GM23338 (cell line): Measurements from ENCODE around the gene G3BP1. TPM values are rescaled to one million over a fixed set of nuclear protein-coding genes. Genes with fewer than 3 reads are reported as not detected.

Experiments
- ATAC-seq: fragments of 200-7000 bp; cut with Tn5 transposase; 3 replicates; pipeline ENCODE4 v1.9.1; 2020
- DNase-seq: peaks from one replicate; pipeline ENCODE4 v3.0.0-alpha.2; 2015; ENCODE audit warnings: low spot score
- H2AFZ ChIP-seq: fragments of 200-600 bp; sonication (generic); 2 replicates; pipeline ENCODE4 v1.8.0; 2016; ENCODE audit warnings: antibody characterized with exemption, mild to moderate bottlenecking, moderate library complexity
- H3F3A ChIP-seq: fragments of 200-600 bp; sonication (generic); replicated peaks from 2 replicates; pipeline ENCODE4 v1.8.0; 2017; ENCODE audit warnings: antibody characterized with exemption, mixed run types, low read depth
- H3K27ac ChIP-seq: fragments of 200-600 bp; sonication (generic); 2 replicates; pipeline ENCODE4 v1.6.1; 2016; ENCODE audit warnings: low read depth
- H3K27me3 ChIP-seq: fragments of 200-600 bp; sonication (generic); 2 replicates; pipeline ENCODE4 v1.8.0; 2016; ENCODE audit warnings: mild to moderate bottlenecking, mixed run types, moderate library complexity; ENCODE audit not compliant: insufficient read depth
- H3K36me3 ChIP-seq: fragments of 200-600 bp; sonication (generic); 2 replicates; pipeline ENCODE4 v1.8.0; 2016; ENCODE audit warnings: mild to moderate bottlenecking; ENCODE audit not compliant: insufficient read depth
- H3K4me1 ChIP-seq: fragments of 200-600 bp; sonication (generic); 2 replicates; pipeline ENCODE4 v1.8.0; 2016; ENCODE audit warnings: mild to moderate bottlenecking, moderate library complexity; ENCODE audit not compliant: insufficient read depth
- H3K4me2 ChIP-seq: fragments of 200-600 bp; sonication (generic); 2 replicates; pipeline ENCODE4 v1.7.1; 2017; ENCODE audit warnings: mixed run types
- H3K4me3 ChIP-seq: fragments of 200-600 bp; sonication (generic); 2 replicates; pipeline ENCODE4 v1.6.1; 2016; ENCODE audit warnings: mixed run types
- H3K79me2 ChIP-seq: fragments of 200-600 bp; sonication (generic); replicated peaks from 2 replicates; pipeline ENCODE4 v1.8.0; 2017; ENCODE audit warnings: mild to moderate bottlenecking; ENCODE audit not compliant: insufficient read depth
- H3K9me2 ChIP-seq: fragments of 200-600 bp; sonication (generic); 2 replicates; pipeline ENCODE4 v1.8.0; 2017; ENCODE audit not compliant: insufficient read depth
- H4K20me1 ChIP-seq: fragments of 200-600 bp; sonication (generic); replicated peaks from 2 replicates; pipeline ENCODE4 v1.8.0; 2017; ENCODE audit warnings: mild to moderate bottlenecking; ENCODE audit not compliant: insufficient read depth
- H3K27ac Mint-ChIP-seq: 2 replicates; pipeline ENCODE4 v1.8.0; 2020; ENCODE audit warnings: inconsistent platforms, mild to moderate bottlenecking, moderate library complexity, mixed read lengths
- H3K27me3 Mint-ChIP-seq: 3 replicates; pipeline ENCODE4 v1.8.0; 2022; ENCODE audit warnings: low read depth, mild to moderate bottlenecking, moderate library complexity, mixed read lengths, inconsistent platforms; ENCODE audit not compliant: insufficient read depth, poor library complexity
- H3K36me3 Mint-ChIP-seq: 3 replicates; pipeline ENCODE4 v1.8.0; 2021; ENCODE audit warnings: low read depth, mild to moderate bottlenecking, inconsistent platforms, moderate library complexity, mixed read lengths
- H3K4me1 Mint-ChIP-seq: 3 replicates; pipeline ENCODE4 v1.8.0; 2020; ENCODE audit warnings: mild to moderate bottlenecking, inconsistent platforms, mixed read lengths
- H3K4me3 Mint-ChIP-seq: 3 replicates; pipeline ENCODE4 v1.8.0; 2021; ENCODE audit warnings: moderate library complexity, mild to moderate bottlenecking, inconsistent platforms, mixed read lengths
- H3K9me3 Mint-ChIP-seq: 3 replicates; pipeline ENCODE4 v1.8.0; 2020; ENCODE audit warnings: moderate library complexity, mild to moderate bottlenecking, inconsistent platforms, mixed read lengths
- CREB1 ChIP-seq: fragments of 250-450 bp; sonication (Bioruptor Pico); IDR thresholded peaks from 2 replicates; pipeline ENCODE4 v1.5.0; 2020; ENCODE audit warnings: low read depth, mild to moderate bottlenecking, moderate library complexity
- CTCF ChIP-seq, 2 experiments: fragments of 200-600 bp in 1 of 2; sonication (generic) in 1 of 2; conservative IDR thresholded peaks; 2 replicates each; pipeline versions ENCODE4 v1.5.1 to v1.6.1; 2016 to 2017; ENCODE audit warnings: antibody characterized with exemption in 2 of 2, low read depth in 2 of 2, mild to moderate bottlenecking in 2 of 2, moderate library complexity in 1 of 2
- ETS1 ChIP-seq: IDR thresholded peaks from 2 replicates; pipeline ENCODE4 v1.6.1; 2016; ENCODE audit warnings: antibody characterized with exemption
- EZH2 ChIP-seq: fragments of 200-600 bp; sonication (generic); IDR thresholded peaks from one replicate; pipeline ENCODE4 v1.8.0; 2017; ENCODE audit warnings: antibody characterized with exemption, mild to moderate bottlenecking, low read depth; ENCODE audit not compliant: unreplicated experiment
- EZH2phosphoT487 ChIP-seq: fragments of 200-600 bp; sonication (generic); IDR thresholded peaks from one replicate; pipeline ENCODE4 v1.8.1; 2018; ENCODE audit warnings: antibody characterized with exemption; ENCODE audit not compliant: unreplicated experiment
- JUNB ChIP-seq: IDR thresholded peaks from one replicate; pipeline ENCODE4 v1.6.1; 2016; ENCODE audit warnings: antibody characterized with exemption; ENCODE audit not compliant: unreplicated experiment
- NANOG ChIP-seq: IDR thresholded peaks from 2 replicates; pipeline ENCODE4 v1.6.1; 2016; ENCODE audit warnings: antibody characterized with exemption, borderline replicate concordance
- POLR2AphosphoS5 ChIP-seq: IDR thresholded peaks from 2 replicates; pipeline ENCODE4 v1.6.1; 2016; ENCODE audit warnings: antibody characterized with exemption, low read depth
- REST ChIP-seq: IDR thresholded peaks from one replicate; pipeline ENCODE4 v1.6.1; 2018; ENCODE audit warnings: antibody characterized with exemption; ENCODE audit not compliant: unreplicated experiment
- STAT1 ChIP-seq: IDR thresholded peaks from one replicate; pipeline ENCODE4 v1.6.1; 2016; ENCODE audit warnings: antibody characterized with exemption; ENCODE audit not compliant: unreplicated experiment
- ZNF114 ChIP-seq: fragments of 250-450 bp; sonication (Bioruptor Pico); IDR thresholded peaks from 2 replicates; pipeline ENCODE4 v1.5.0; 2020; ENCODE audit warnings: mild to moderate bottlenecking, moderate library complexity
- ZNF462 ChIP-seq: fragments of 250-450 bp; sonication (Bioruptor Pico); IDR thresholded peaks from 2 replicates; pipeline ENCODE4 v1.5.0; 2020; ENCODE audit warnings: mild to moderate bottlenecking, moderate library complexity
- polyA plus RNA-seq: library from polyadenylated mRNA; unstranded; fragments of >200 nt; fragmentation: Nextera tagmentation; extraction: Ambion mirVana; gene quantifications from 2 replicates; pipeline ENCODE4 v1.2.1, GENCODE V29; 2016
- total RNA-seq: library from RNA; depleted of rRNA; stranded (reverse); fragments of >200 nt; shearing (Covaris generic); gene quantifications from 2 replicates; pipeline ENCODE4 v1.2.3, GENCODE V29; 2014

G3BP1 gene
- total and polyA plus RNA-seq, 2 experiments from 2014 or later, result 183 to 323 TPM

GRCh38 chr5:151786468-151786867 lies 14.7 kb downstream of the G3BP1 start (continued):
- no peak for TF ChIP-seq JUNB
- no peak for TF ChIP-seq ETS1

- Histone ChIP-seq H3K36me3 (peaks cover 41% of the 10 kb centered on the region), H4K20me1 (peaks cover 79% of the 10 kb centered on the region), H3K27ac (no peak overlapping the region), H3K9me2 (no peaks in the 10 kb centered on the region), H3F3A (no peaks in the 10 kb centered on the region; the same call in 1 of the 2 replicates), H3K79me2 (peaks cover 100% of the 10 kb centered on the region), H3K4me2 (no peak overlapping the region), H2AFZ (no peak overlapping the region), H3K4me1 (peaks cover 20% of the 10 kb centered on the region), H3K4me3 (no peak overlapping the region), H3K27me3 (no peaks in the 10 kb centered on the region)
- no peak for DNase-seq
- Mint-ChIP-seq H3K4me1 (peaks cover 18% of the 10 kb centered on the region), H3K27me3 (peaks cover 5% of the 10 kb centered on the region), H3K4me3 (no peak overlapping the region), H3K36me3 (peaks cover 65% of the 10 kb centered on the region), H3K27ac (no peak overlapping the region), H3K9me3 (no peaks in the 10 kb centered on the region)
- no peak for ATAC-seq
- no peak for TF ChIP-seq CREB1
- no peak for TF ChIP-seq JUNB
- no peak for TF ChIP-seq ZNF462
- no peak for TF ChIP-seq STAT1
- no peak for TF ChIP-seq ZNF114
- no peak for TF ChIP-seq ETS1
- no peak for TF ChIP-seq REST
- no peak for TF ChIP-seq NANOG
- TF ChIP-seq EZH2phosphoT487, result no peak
- TF ChIP-seq POLR2AphosphoS5, result no peak
- no peak for TF ChIP-seq EZH2
- TF ChIP-seq CTCF (conservative IDR thresholded peaks at IDR 0.05; ENCODE audit: low read depth in 2 of 2), result no peak
These were observed 16.1 kb downstream of the G3BP1 start for GRCh38 chr5:151787817-151788216.
